NCI-H2196 (cell line): ENCODE results near the gene DCT.
"Not testable (repeated sequence)": the region's sequence is repeated elsewhere in the genome, so short reads cannot be mapped to it uniquely, and the experiment has no call there.

Experiments used
- DNase-seq: peaks from one replicate; lab custom pipeline; 2025; ENCODE audit not compliant: unreplicated experiment; lab: John Stamatoyannopoulos, UW

The DCT gene

DNA sequence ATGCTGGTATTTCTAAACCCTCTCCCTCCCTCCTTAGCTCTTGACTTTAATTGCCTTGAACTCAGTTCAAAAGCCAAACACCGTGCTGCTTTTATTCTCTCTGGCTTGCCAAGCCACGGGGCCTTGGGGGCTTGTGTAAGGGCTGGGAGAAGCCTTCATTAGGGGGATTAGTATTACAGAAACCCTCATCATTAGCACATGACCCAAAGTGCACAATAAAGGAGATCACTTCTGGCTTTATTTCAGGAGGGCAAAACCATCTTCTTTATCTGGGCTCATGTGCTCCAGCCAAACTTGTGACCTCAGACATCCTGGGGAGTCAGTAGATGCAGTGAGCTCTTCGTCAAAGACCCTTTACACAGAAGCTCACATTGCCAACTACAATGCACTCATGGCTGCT lies at the start of gene DCT:
DCT (minus strand) TSS at position 67 of the 400 bp plus-strand sequence. CDS start 427 bp downstream, outside the sequence.
- no peak for DNase-seq

DNA sequence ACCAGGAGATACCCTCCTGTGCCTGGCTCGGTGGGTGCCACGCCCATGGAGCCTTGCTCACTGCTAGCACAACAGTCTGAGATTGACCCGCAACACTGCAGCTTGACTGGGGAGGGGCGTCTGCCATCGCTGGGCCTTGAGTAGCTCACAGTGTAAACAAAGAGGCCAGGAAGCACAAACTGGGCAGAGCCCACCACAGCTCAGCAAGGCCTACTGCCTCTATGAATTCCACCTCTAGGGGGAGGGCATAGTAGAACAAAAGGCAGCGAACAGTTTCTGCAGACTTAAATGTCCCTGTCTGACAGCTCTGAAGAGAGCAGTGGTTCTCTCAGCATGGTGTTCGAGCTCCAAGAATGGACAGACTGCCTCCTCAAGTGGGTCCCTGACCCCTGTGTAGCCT lies 47.5 kb upstream of the DCT start:
- DNase-seq: not testable (repeated sequence)

DNA sequence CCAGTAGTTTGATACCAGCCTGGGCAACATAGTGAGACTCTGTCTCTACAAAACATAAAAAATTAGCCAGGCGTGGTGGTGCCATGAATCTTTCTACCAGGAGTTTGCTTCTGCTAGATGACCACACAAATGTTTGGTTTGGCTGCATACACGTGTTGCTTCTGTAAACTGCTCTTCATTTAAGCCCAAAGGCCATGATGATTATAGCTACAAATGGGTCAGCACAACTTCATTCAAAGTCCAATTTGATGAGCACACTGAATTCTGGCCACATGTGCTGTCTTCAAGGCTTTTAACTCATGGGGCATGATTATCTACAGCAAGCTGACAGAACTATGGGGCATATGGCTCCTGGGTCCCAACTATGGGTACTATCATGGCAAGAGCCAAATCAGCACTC lies 46.3 kb upstream of the DCT start:
- DNase-seq: no peak

DNA sequence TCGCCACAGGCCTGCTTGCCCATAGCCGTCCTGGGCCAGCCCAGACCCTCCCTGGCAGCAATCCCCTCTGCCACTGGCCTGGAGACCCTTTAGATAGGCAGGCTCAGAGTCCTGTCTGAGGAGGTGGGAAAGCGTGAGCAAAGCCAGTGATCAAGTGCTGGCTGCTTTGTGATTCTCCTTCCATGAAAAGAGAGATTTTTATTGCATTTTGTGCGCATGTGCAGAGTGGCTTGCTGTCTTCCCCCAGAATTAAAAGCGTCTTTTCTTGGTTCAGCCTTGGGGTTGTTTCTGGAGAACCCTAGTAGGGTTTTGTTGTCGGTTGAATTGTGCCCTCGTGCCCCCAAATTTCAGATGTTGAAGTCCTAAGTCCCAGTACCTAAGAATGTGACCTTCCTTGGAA lies 44.9 kb upstream of the DCT start:
- no peak for DNase-seq

DNA sequence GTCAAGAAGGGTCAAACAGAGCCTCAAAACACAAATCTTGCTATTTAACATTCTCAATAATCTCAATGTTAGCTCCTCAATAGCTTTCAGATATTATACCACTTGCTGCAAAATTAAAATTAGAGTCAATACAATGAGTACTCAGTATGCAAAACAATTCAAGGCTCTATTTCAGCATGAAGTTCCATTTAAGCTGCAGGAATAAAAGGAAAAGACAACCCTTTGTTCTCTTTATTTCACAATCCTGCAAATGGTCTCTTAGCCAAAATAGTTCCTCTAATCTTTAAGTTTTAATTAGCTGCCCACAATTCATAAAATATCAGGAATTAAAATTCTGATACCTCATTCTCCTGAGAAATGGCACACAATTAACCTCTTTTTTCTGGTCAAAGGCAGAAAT lies 40.5 kb upstream of the DCT start:
- DNase-seq: no peak

DNA sequence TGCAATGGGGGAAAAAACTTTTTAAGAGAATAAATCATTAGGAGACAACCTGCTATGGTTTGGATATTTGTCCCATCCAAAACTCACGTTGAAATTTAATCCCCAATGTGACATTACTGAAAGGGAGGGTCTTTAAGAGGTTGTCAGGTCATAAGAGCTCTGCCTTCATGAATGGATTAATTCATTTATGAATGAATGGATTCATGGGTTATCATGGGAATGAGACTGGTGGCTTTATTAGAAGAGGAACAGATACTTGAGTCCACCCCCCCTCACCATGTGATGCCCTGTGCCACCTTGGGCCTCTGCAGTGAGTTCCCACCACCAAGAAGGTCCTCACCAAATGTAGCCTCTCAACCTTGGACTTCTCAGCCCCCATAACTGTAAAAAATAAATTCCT lies 37.0 kb upstream of the DCT start:
- DNase-seq: no peak

DNA sequence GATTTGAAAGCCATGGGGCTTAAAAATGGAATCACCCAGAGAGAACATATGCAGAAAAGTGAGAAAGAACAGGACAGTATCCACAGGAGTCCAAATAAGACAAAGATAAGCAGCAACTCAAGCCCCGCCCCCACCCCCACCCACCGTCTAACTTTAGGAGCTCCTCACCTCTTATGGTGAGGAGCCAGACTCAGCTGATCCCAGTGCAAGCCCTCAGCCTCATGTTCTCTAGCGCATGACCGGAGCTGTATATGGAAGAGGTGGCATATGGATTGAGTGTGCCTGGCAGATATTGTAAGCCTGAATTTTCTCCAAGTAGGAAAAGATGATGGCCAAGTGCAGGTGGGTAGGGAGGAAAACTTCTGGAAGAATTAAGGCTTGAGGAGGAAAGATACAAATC lies 36.4 kb upstream of the DCT start:
- DNase-seq: no peak

DNA sequence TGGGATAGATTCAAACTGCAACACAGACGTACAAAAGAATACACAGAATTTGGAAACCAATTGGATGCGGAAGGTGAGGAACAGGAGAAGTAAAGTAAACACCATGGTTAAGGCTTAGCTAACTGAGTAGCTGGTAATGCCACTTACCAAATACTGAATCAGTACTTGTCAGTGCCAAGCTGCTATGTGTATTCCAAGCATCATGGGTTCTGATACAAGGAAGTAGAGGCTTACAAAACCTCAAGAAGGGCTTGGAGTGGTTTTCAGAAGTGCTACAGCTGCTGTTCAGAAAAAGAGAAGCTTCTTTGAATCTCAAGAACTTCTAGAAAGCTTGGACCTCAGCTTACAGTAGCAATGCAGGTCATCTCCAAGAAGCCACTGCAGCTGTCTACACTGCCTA lies 35.9 kb upstream of the DCT start:
- DNase-seq: no peak

DNA sequence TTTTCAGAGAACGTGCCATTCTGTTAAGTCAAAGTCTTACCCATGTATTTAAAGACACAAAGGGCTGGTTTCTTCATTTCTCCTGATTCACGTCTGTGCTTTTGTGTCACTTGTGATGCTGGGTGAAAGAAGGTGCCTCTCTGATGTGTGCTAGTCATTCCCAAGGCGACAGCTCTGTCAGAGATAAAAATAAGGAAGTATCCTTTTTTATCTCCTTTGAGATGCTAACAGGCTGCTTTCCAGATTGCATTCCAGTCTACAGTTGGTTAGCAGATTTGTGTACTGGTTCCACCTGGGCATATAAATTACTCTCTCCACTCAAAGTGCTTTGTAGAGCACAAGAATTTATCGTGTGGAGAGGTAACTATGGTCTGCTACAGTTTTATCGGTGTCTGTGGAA lies 33.5 kb upstream of the DCT start:
- DNase-seq: no peak

DNA sequence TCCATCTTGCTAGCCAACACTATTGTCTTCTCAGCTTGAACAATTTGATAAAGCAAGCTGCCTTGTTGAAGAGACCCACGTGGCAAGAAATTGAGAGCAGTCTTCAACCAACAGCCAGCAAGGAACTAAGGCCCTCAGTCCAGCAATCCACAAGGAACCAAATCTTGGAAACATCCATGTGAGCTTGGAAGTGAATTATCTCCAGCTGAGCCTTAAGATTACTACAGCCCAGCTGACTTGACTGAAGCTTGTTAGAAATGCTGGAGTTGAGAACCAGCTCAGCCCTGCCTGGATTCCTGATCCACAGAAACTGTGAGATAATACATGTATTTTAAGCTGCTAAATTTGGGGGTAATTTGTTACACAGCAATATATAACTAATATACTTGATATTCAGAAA lies 26.2 kb upstream of the DCT start:
- DNase-seq: no peak

DNA sequence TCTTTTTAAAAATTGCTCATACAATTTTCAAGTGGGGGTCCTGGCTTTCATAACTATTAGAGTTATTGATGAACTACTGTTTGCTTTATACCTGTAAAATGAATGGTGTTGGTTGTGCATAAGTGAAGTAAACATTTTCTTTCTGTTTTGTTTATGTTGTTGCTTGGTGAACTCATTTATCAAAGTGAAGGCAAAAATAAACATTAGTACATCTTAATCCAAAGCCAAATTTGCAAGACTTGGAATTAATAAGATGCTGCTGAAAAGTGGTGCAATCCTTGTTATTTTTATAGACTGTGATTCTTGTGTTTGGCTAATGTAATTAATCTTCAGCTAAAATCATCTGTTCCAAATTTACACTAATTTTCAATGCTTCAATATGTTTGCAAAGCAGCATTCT lies 24.4 kb upstream of the DCT start:
- DNase-seq: no peak

DNA sequence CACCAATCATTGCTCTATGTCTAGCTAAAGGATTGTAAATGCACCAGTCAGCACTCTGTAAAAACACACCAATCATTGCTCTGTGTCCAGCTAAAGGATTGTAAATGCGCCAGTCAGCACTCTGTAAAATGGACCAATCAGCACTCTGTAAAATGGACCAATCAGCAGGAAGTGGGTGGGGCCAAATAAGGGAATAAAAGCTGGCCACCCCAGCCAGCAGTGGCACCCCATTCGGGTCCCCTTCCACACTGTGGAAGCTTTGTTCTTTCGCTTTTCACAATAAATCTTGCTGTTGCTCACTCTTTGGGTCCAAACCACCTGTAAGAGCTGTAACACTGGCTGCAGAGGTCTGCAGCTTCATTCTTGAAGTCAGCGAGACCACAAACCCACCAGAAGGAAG lies 19.3 kb upstream of the DCT start:
- not testable (repeated sequence) for DNase-seq

DNA sequence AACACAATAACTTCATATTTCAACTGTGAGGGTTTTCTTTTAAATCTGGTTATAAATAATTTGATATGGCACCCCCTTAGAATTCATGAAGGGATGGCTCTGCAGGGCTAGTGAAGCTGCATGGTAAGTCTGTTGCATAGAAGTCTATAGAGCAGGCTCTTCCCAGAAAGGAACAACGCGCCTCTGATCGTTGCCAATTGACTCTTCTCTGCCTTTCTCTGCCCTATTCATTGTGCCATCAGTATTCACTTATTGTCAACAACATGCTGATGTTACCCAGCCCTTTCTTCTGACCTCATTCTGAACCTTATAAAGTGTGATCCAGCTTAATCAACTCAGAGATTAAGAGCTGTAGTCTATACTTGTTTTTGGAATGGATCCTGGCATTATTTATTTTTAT lies 16.3 kb upstream of the DCT start:
- no peak for DNase-seq

DNA sequence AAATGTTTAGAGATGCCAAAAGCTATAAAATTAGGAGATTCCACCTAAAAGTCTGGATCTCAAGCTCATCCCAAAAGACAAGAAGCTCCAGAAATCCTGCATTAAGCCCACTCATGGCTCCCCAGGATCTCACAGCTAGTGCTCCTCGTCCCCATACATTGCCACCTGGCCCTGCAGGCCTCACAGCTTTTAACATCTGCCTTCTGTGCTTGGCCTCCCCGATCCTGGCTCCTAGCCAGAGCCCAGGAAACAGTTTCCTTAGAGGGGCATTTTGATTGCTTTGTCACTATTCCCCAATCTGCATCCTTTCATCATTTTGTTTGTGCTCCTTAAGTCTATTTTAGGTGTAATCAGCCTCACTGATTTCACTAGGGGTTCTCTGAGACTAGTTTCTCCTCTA lies 14.5 kb upstream of the DCT start:
- DNase-seq: no peak

DNA sequence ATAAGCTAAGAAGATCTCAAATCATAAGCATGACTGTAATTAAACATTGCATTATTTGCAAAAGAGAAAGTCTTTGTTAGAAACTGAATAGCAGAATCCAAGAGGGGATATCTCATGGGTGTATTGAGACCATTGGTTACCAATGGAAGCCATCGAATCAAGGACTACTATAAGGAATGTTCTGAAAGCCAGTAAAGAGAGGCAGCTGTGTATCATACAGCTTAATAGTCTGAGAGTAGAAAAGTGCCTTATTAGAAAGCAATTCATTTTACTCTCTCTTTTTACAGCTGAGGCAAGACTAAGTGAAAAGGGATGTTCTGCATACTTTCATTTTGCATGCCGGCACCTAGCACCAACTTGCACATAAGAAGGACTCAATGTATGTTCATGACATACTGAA lies 7.6 kb upstream of the DCT start:
- no peak for DNase-seq

DNA sequence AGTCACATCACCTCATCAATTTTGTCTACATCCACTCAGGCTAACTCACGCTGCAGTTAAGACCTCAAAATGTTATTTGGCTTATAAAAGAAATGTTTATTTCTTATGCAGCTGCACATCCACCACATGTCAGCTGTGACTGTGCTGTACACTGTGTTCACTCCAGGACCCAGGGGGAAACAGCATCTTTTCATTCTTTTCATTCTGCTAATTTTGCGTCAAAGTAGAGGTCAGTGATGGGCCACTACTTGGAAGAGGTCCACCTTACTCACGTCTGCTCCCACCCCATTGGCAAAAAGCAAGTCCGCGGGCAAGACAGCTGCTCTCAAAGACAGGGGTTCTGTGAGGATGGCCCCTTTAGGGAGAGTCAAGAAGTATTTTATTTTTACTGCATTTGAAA lies 4.5 kb upstream of the DCT start:
- no peak for DNase-seq

DNA sequence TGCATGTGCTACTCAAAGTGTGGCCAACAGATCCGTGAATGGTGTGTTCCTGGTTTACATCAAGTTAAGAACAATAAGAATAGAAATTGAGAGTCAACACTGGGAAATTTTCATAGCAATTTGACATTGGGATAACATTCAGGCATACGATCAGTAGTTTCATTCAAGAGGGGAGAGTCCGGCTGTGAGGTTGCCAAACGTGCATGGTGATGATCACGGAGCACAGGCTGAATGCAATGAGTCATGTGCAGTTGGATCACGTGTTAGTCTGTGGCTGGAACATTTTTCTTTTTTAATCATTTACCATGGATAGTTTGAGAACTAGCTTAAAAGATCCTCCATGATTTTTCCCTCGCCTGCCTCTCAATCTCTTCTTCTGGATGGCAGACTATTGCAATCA lies 2.5 kb upstream of the DCT start:
- DNase-seq: no peak

DNA sequence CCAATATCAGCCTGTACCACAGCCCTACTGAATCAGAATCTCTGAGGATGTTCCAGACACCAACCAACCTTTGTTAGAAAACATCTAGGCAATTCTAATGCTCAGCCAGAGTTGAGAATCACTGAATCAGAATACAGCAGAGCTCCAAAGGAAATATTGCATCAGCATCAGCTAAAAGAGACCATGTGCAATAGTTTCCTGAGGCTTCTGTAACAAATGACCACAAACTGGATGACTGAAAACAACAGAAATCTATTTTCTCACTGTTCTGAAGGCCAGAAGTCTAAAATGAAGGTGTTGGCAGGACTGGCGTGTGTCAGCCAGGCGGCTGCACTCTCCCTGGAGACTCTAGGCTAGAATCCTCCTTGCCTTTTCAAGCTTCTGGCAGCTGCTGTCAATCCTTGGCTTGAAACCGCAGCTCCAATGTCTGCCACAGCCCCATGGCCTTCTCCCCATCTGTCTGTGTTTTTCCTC lies 1.2 kb upstream of the DCT start:
- no peak for DNase-seq

DNA sequence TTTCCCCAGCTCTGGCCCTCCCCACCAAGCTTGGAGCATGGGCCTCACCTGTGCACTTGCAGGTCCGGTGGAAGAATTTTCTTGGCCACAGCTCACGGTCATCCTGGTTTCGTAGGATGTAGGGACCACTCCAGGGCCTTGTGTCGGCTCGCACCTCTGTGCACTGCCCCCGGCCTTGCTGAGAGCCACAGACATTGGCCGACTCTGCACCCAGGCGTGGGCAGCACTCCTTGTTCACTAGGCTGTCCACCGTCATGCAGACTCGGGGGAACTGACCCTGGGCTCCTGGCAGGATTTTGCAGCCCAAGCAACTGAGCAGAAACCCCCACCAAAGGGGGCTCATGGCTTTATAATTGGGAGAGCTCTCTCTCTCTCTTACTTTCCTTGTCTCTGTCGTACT lies 569 bp downstream of the DCT start:
- no peak for DNase-seq

DNA sequence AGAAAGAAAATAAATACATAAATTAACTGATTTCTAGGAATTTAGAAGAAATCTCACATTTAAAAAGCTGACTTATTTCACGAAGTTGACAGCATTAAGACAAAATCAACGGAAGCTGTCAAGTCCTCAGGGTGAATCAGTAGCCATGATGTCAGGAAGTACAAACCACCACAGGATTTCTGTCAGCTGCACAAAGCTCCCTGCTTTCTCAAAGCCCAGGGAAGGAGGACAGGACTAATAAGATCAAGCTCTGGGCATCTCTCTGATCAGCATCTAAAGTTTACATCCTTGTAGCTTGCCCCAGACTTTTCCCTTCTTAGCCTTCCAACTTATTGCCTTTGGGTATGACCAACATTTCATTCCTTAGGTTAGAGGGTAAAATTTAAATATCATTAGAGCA lies 9.4 kb downstream of the DCT start:
- DNase-seq: no peak

DNA sequence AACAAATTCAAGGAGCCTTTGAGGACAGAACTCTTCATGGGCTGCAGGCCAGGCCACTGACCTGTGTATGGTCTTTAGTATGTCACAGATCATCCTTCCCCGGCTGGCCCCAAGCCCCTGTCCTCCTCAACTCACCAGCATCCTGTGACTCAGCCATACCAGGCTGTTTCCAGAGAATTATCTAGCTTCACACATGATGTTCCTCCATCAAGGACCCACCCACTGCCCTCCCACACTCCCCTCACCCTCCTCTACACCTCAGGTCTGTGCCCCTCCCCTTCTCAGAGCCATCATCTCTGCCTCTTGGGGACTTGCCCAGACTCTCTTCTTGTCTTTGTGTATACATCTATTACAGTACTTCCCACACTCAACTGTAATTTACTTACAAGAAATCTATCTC lies 14.7 kb downstream of the DCT start:
- DNase-seq: no peak

DNA sequence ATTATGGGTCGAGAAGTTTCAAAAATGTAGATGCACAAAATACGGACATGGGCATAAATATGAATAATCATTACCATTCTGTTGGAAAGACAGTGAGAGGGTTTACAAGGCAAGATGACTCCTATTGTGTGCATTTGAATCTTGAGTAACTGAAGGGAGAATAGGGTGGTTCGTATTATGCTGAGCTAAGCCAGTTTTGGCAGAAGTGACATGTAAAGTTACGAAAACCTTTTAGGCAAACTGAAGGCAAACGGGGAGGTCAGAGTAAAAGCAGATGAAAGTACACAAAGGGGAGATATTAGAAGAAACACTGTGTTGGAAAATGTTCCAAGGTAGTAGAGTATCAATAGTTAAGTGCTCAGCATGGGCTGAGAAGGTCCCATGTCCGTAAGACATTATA lies 16.8 kb downstream of the DCT start:
- no peak for DNase-seq

DNA sequence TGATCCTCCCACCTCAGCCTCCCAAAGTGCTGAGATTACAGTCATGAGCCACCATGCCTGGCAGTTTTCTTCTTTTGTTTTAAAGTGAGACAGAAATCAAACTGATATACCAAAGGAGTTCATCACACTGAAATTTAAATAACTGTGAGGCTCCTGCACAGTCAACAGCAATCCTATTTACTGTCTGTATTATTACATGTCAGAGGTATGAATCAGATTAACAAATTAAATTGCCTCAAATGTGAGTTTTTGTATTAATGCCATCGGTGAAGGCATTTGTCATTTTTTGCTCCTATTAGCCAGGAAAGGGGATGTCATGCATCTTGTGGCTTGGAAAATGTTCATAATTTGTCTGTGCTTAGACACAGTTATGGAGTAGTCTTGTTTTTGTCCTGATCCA lies 20.4 kb downstream of the DCT start:
- DNase-seq: no peak

DNA sequence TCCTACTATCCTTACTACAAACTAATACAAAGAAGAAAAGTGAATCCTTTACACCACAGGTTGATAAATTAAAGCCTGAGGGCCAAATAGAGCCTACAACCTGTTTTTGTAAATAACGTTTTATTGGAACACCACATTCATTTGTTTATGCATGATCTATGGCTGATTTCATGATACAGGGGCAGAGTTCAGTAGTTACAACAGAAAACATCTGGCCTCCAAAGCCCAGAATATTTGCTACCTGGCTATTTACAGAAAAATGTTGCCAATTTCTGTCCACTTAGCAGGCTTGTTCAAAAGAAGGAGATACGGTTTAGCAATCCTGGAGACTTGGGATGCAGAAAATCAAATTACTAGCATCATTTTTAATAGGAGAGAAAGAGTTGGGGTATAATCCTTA lies 24.1 kb downstream of the DCT start:
- no peak for DNase-seq
